GM06990 (cell line): ENCODE measurements around the gene SNRNP70.
A peak's percentile ranks its signal among the peaks of the same experiment; 100 is the strongest.
"Not testable (repeated sequence)": the region's sequence is repeated elsewhere in the genome, so short reads cannot be mapped to it uniquely, and the experiment has no call there.

ENCODE experiments used
- DNase-seq: peaks from one replicate; pipeline ENCODE4 v3.0.0-alpha.2; 2011; ENCODE audit not compliant: insufficient read length; ENCODE audit errors: extremely low read depth
- H3K27me3 ChIP-seq: replicated peaks from 2 replicates; pipeline ENCODE4 v1.6.0; 2011; ENCODE audit warnings: low read length; ENCODE audit not compliant: control insufficient read depth, insufficient read depth
- H3K36me3 ChIP-seq: 2 replicates; pipeline ENCODE4 v1.5.1; 2011; ENCODE audit warnings: low read length; ENCODE audit not compliant: control insufficient read depth, insufficient read depth
- H3K4me3 ChIP-seq: replicated peaks from 2 replicates; pipeline ENCODE4 v1.5.1; 2011; ENCODE audit warnings: low read depth, mild to moderate bottlenecking, control low read depth, low read length
- CTCF ChIP-seq: IDR thresholded peaks from 2 replicates; pipeline ENCODE4 v1.5.1; 2011; ENCODE audit warnings: low read length, control low read depth, mild to moderate bottlenecking, inconsistent platforms; ENCODE audit not compliant: insufficient read depth, poor library complexity, severe bottlenecking

SNRNP70 gene

GRCh38 chr19:49141352-49141751 is 56.1 kb downstream of the SNRNP70 start:
- Histone ChIP-seq H3K4me3 (no peak overlapping the region), H3K27me3 (no peaks in the 10 kb centered on the region; the same call in 1 of the 2 replicates), H3K36me3 (no peaks in the 10 kb centered on the region)
- no peak for DNase-seq
- TF ChIP-seq CTCF = no peak

- H3K27me3 ChIP-seq = no peaks in the 10 kb centered on the region; the same call in 1 of the 2 replicates
- DNase-seq = peak; percentile 83
- H3K4me3 ChIP-seq = peak overlapping the region; percentile 41
- no peak for TF ChIP-seq CTCF
- no peaks in the 10 kb centered on the region for H3K36me3 ChIP-seq
These were observed 57.6 kb downstream of the SNRNP70 start for GRCh38 chr19:49142866-49143335.

- no peaks in the 10 kb centered on the region for H3K36me3 ChIP-seq
- peak; percentile 92 for TF ChIP-seq CTCF
- H3K27me3 ChIP-seq = no peaks in the 10 kb centered on the region; the same call in 1 of the 2 replicates
- peak; percentile 81 for DNase-seq
- no peak overlapping the region for H3K4me3 ChIP-seq
These were observed 60.5 kb downstream of the SNRNP70 start for GRCh38 chr19:49145573-49146407.

GRCh38 chr19:49146408-49146770 is 61.1 kb downstream of the SNRNP70 start:
- not testable (repeated sequence) for H3K4me3 ChIP-seq, H3K36me3 ChIP-seq, DNase-seq, H3K27me3 ChIP-seq

- DNase-seq = no peak
- H3K4me3 ChIP-seq = no peak overlapping the region
- TF ChIP-seq CTCF = no peak
- no peaks in the 10 kb centered on the region; the same call in none of the 2 replicates for H3K27me3 ChIP-seq
- no peaks in the 10 kb centered on the region for H3K36me3 ChIP-seq
These were observed 62.9 kb downstream of the SNRNP70 start for GRCh38 chr19:49148044-49148682.
